ENCODE data around the gene B3GNT3.

Gene B3GNT3

GRCh38 chr19:17829855-17830566, 35.1 kb downstream of the B3GNT3 start:
- Histone ChIP-seq H2AFZ (ENCODE audit: low read length) (no peak overlapping the region), H3K9me3 (replicated peaks; ENCODE audit: insufficient read depth, low read length) (no peaks in the 10 kb centered on the region), H3K4me2 (ENCODE audit: low read depth, low read length) (no peak overlapping the region), H3F3A (ENCODE audit: insufficient read depth, low read length) (no peaks in the 10 kb centered on the region), H3K9ac (ENCODE audit: low read length) (no peak overlapping the region), H3K36me3 (replicated peaks; ENCODE audit: insufficient read depth, low read length) (no peaks in the 10 kb centered on the region), H3K9me2 (replicated peaks; ENCODE audit: insufficient read depth, low read length) (no peaks in the 10 kb centered on the region), H3K4me1 (ENCODE audit: low read length) (no peaks in the 10 kb centered on the region), H3K79me2 (ENCODE audit: low read length) (no peaks in the 10 kb centered on the region), H3K4me3 (ENCODE audit: low read length) (no peak overlapping the region), H3K27ac (ENCODE audit: low read length) (no peak overlapping the region), H4K20me1 (ENCODE audit: insufficient read depth, low read length) (no peaks in the 10 kb centered on the region), H3K27me3 (replicated peaks; ENCODE audit: insufficient read depth, low read length) (no peaks in the 10 kb centered on the region)
- DNase-seq = no peak
- no peak for TF ChIP-seq EZH2phosphoT487 (IDR thresholded peaks at IDR 0.05; ENCODE audit: low read length)
- no peak for TF ChIP-seq CTCF (IDR thresholded peaks at IDR 0.05; ENCODE audit: low read length)
- no peak for TF ChIP-seq EZH2 (optimal IDR thresholded peaks at IDR 0.05; ENCODE audit: low read depth, low read length)

GRCh38 chr19:17830567-17831418, 35.9 kb downstream of the B3GNT3 start:
- Histone ChIP-seq H3K9me2 (replicated peaks; ENCODE audit: insufficient read depth, low read length) (no peaks in the 10 kb centered on the region), H3K79me2 (ENCODE audit: low read length) (no peaks in the 10 kb centered on the region), H3K9ac (ENCODE audit: low read length) (no peak overlapping the region), H3F3A (ENCODE audit: insufficient read depth, low read length) (no peaks in the 10 kb centered on the region), H4K20me1 (ENCODE audit: insufficient read depth, low read length) (no peaks in the 10 kb centered on the region), H3K4me1 (ENCODE audit: low read length) (no peaks in the 10 kb centered on the region), H3K27ac (ENCODE audit: low read length) (no peak overlapping the region), H3K9me3 (replicated peaks; ENCODE audit: insufficient read depth, low read length) (no peaks in the 10 kb centered on the region), H3K27me3 (replicated peaks; ENCODE audit: insufficient read depth, low read length) (no peaks in the 10 kb centered on the region), H3K4me2 (ENCODE audit: low read depth, low read length) (no peak overlapping the region), H2AFZ (ENCODE audit: low read length) (no peak overlapping the region), H3K36me3 (replicated peaks; ENCODE audit: insufficient read depth, low read length) (no peaks in the 10 kb centered on the region), H3K4me3 (ENCODE audit: low read length) (no peak overlapping the region)
- no peak for DNase-seq
- TF ChIP-seq EZH2phosphoT487 (IDR thresholded peaks at IDR 0.05; ENCODE audit: low read length) (no peak), EZH2 (optimal IDR thresholded peaks at IDR 0.05; ENCODE audit: low read depth, low read length) (no peak), CTCF (IDR thresholded peaks at IDR 0.05; ENCODE audit: low read length) (no peak)

DNA sequence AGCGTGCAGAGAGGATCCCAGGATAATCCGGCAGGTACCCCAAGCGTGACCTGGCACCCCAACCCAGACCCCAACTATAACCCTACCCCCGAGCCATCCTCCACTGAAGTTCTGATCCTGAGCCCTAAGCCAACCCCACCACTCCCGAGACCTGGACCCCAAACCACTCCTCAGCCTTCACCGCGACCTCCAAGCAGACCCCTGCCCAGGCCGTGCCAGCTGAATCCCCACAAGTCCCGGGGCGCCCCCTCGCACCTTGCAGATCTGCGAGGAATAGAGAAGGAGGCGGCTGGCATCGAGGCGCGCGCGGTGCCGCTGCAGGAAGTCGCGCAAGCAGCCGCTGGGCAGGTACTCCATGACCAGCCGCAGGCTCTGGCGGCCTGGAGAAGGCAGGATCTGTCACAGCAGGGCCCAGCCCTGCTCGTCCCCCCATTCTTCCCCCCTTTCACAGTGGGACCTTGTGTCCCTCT, 36.5 kb downstream of the B3GNT3 start:
- Histone ChIP-seq H3K9ac (ENCODE audit: low read length) (no peak overlapping the region), H3K4me2 (ENCODE audit: low read depth, low read length) (no peak overlapping the region), H3K36me3 (replicated peaks; ENCODE audit: insufficient read depth, low read length) (no peaks in the 10 kb centered on the region), H3K27me3 (replicated peaks; ENCODE audit: insufficient read depth, low read length) (no peaks in the 10 kb centered on the region), H3K27ac (ENCODE audit: low read length) (no peak overlapping the region), H3K9me2 (replicated peaks; ENCODE audit: insufficient read depth, low read length) (no peaks in the 10 kb centered on the region), H3K79me2 (ENCODE audit: low read length) (no peaks in the 10 kb centered on the region), H4K20me1 (ENCODE audit: insufficient read depth, low read length) (no peaks in the 10 kb centered on the region), H3F3A (ENCODE audit: insufficient read depth, low read length) (no peaks in the 10 kb centered on the region), H3K4me3 (ENCODE audit: low read length) (no peak overlapping the region), H2AFZ (ENCODE audit: low read length) (no peak overlapping the region), H3K4me1 (ENCODE audit: low read length) (no peaks in the 10 kb centered on the region), H3K9me3 (replicated peaks; ENCODE audit: insufficient read depth, low read length) (no peaks in the 10 kb centered on the region)
- TF ChIP-seq CTCF (IDR thresholded peaks at IDR 0.05; ENCODE audit: low read length) (no peak), EZH2 (optimal IDR thresholded peaks at IDR 0.05; ENCODE audit: low read depth, low read length) (no peak), EZH2phosphoT487 (IDR thresholded peaks at IDR 0.05; ENCODE audit: low read length) (no peak)
- no peak for DNase-seq

All from MM.1S (cell line).